DND-41 (cell line): ENCODE results near the gene EPS15.
"Not testable (repeated sequence)": the region's sequence is repeated elsewhere in the genome, so short reads cannot be mapped to it uniquely, and the experiment has no call there.

Source experiments
- ATAC-seq: fragments of 200-7000 bp; cut with Tn5 transposase; 3 replicates; pipeline ENCODE4 v1.9.1; 2021; ENCODE audit warnings: low read depth; ENCODE audit not compliant: insufficient read depth
- DNase-seq: peaks from one replicate; pipeline ENCODE4 v3.0.0-alpha.2; 2020
- H2AFZ ChIP-seq: 2 replicates; pipeline ENCODE4 v1.6.0; 2012; ENCODE audit warnings: low read depth, low read length
- H3K27ac ChIP-seq: 2 replicates; pipeline ENCODE4 v1.5.1; 2012; ENCODE audit warnings: low read length, inconsistent platforms
- H3K27me3 ChIP-seq: fragments of 200-600 bp; sonication (generic); 2 replicates; pipeline ENCODE4 v1.6.0; 2012; ENCODE audit warnings: low read length, mild to moderate bottlenecking, inconsistent platforms; ENCODE audit not compliant: insufficient read depth, poor library complexity
- H3K36me3 ChIP-seq: 2 replicates; pipeline ENCODE4 v1.5.1; 2012; ENCODE audit warnings: low read length, inconsistent platforms; ENCODE audit not compliant: insufficient read depth
- H3K4me1 ChIP-seq: 2 replicates; pipeline ENCODE4 v1.5.1; 2012; ENCODE audit warnings: mild to moderate bottlenecking, low read length; ENCODE audit not compliant: insufficient read depth
- H3K4me2 ChIP-seq: 2 replicates; pipeline ENCODE4 v1.6.0; 2012; ENCODE audit warnings: mild to moderate bottlenecking, moderate library complexity, low read length, inconsistent platforms; ENCODE audit not compliant: insufficient read depth
- H3K4me3 ChIP-seq, 2 experiments: fragments of 200-600 bp in 1 of 2; shearing (Covaris generic) in 1 of 2; 2 replicates each; pipeline ENCODE4 v1.5.1; 2012 to 2016; ENCODE audit warnings: inconsistent platforms in 2 of 2, low read length in 2 of 2, mild to moderate bottlenecking in 2 of 2, low read depth in 1 of 2, moderate library complexity in 1 of 2
- H3K79me2 ChIP-seq: 2 replicates; pipeline ENCODE4 v1.6.0; 2012; ENCODE audit warnings: low read length, inconsistent platforms; ENCODE audit not compliant: insufficient read depth
- H3K9ac ChIP-seq: 2 replicates; pipeline ENCODE4 v1.6.0; 2012; ENCODE audit warnings: low read depth, mild to moderate bottlenecking, inconsistent platforms, low read length, moderate library complexity
- H3K9me3 ChIP-seq: 2 replicates; pipeline ENCODE4 v1.5.1; 2012; ENCODE audit warnings: low read length, moderate library complexity, mild to moderate bottlenecking, inconsistent platforms; ENCODE audit not compliant: insufficient read depth, severe bottlenecking
- H4K20me1 ChIP-seq: 2 replicates; pipeline ENCODE4 v1.6.0; 2012; ENCODE audit warnings: low read length; ENCODE audit not compliant: insufficient read depth
- CTCF ChIP-seq: IDR thresholded peaks from 2 replicates; pipeline ENCODE4 v1.5.1; 2012; ENCODE audit warnings: borderline replicate concordance, low read length, moderate library complexity, mild to moderate bottlenecking; ENCODE audit not compliant: poor library complexity, severe bottlenecking; ENCODE audit errors: extremely low read depth
- EZH2 ChIP-seq: IDR thresholded peaks from 3 replicates; pipeline ENCODE4 v1.6.1; 2012; ENCODE audit warnings: borderline replicate concordance, low read depth, mild to moderate bottlenecking, moderate library complexity, low read length, inconsistent platforms; ENCODE audit not compliant: severe bottlenecking

EPS15 gene

GRCh38 chr1:51454554-51454953, 64.5 kb downstream of the EPS15 start:
- H3K9me3 ChIP-seq, result no peaks in the 10 kb centered on the region
- no peaks in the 10 kb centered on the region for H3K79me2 ChIP-seq
- H3K27me3 ChIP-seq, result no peaks in the 10 kb centered on the region
- no peak overlapping the region for H3K4me2 ChIP-seq
- H3K27ac ChIP-seq, result no peak overlapping the region
- H3K9ac ChIP-seq, result no peak overlapping the region
- H3K36me3 ChIP-seq, result peaks cover 11% of the 10 kb centered on the region
- ATAC-seq (no peak), DNase-seq (no peak)
- H3K4me1 ChIP-seq, result no peaks in the 10 kb centered on the region
- TF ChIP-seq CTCF (no peak), EZH2 (no peak)
- H2AFZ ChIP-seq, result no peak overlapping the region
- H3K4me3 ChIP-seq, result no peak overlapping the region
- no peaks in the 10 kb centered on the region for H4K20me1 ChIP-seq

GRCh38 chr1:51453010-51453409, 66.1 kb downstream of the EPS15 start:
- Histone ChIP-seq H3K4me2 (no peak overlapping the region), H3K27ac (no peak overlapping the region), H3K9me3 (no peaks in the 10 kb centered on the region), H4K20me1 (no peaks in the 10 kb centered on the region), H3K4me3 (no peak overlapping the region), H3K4me1 (no peaks in the 10 kb centered on the region), H2AFZ (no peak overlapping the region), H3K9ac (no peak overlapping the region), H3K79me2 (no peaks in the 10 kb centered on the region), H3K27me3 (no peaks in the 10 kb centered on the region), H3K36me3 (peaks cover 5% of the 10 kb centered on the region)
- ATAC-seq, result no peak
- TF ChIP-seq CTCF (no peak), EZH2 (no peak)
- DNase-seq, result no peak

GRCh38 chr1:51448844-51449454, 70.1 kb downstream of the EPS15 start:
- H3K9ac ChIP-seq, H3K27me3 ChIP-seq, ATAC-seq, H3K27ac ChIP-seq, H3K4me1 ChIP-seq, H3K4me2 ChIP-seq, H3K79me2 ChIP-seq, H2AFZ ChIP-seq, H4K20me1 ChIP-seq, H3K9me3 ChIP-seq, DNase-seq, H3K4me3 ChIP-seq: not testable (repeated sequence)
- peaks cover 25% of the 10 kb centered on the region for H3K36me3 ChIP-seq

- H2AFZ ChIP-seq, result no peak overlapping the region
- H3K9ac ChIP-seq, result no peak overlapping the region
- H3K4me3 ChIP-seq, result no peak overlapping the region
- H4K20me1 ChIP-seq, result no peaks in the 10 kb centered on the region
- no peak overlapping the region for H3K4me2 ChIP-seq
- peaks cover 28% of the 10 kb centered on the region for H3K36me3 ChIP-seq
- H3K27me3 ChIP-seq, result no peaks in the 10 kb centered on the region
- no peaks in the 10 kb centered on the region for H3K9me3 ChIP-seq
- ATAC-seq (no peak), DNase-seq (no peak)
- no peaks in the 10 kb centered on the region for H3K79me2 ChIP-seq
- H3K27ac ChIP-seq, result no peak overlapping the region
- no peak for TF ChIP-seq CTCF
- TF ChIP-seq EZH2, result no peak
- H3K4me1 ChIP-seq, result no peaks in the 10 kb centered on the region
Measured at GRCh38 chr1:51445351-51446090, 73.5 kb downstream of the EPS15 start.
